Kidney (tissue), 14 donors: ENCODE data around the gene LTB4R2. TPM values are rescaled to one million over a fixed set of nuclear protein-coding genes. Genes with fewer than 3 reads are reported as not detected.

ENCODE experiments used
- DNase-seq, 5 donors: peaks; one replicate each; pipeline ENCODE4 v3.0.0-alpha.2; 2013 to 2020
- FAIRE-seq: peaks from 2 replicates; lab custom pipeline; 2012; peaks lifted over from hg19 to GRCh38; lab: Jason Lieb, UNC
- H3K27ac ChIP-seq, 2 donors: one replicate each; pipeline ENCODE4 v1.7.0; 2013; ENCODE audit warnings: low read depth in 2 of 2, low read length in 2 of 2, inconsistent platforms in 1 of 2
- H3K27me3 ChIP-seq: one replicate; pipeline ENCODE4 v1.7.1; 2013; ENCODE audit warnings: low read length, inconsistent platforms; ENCODE audit not compliant: control insufficient read depth, insufficient read depth
- H3K36me3 ChIP-seq, 3 donors: one replicate each; pipeline versions ENCODE4 v1.7.0 to v1.7.1; 2013; ENCODE audit warnings: low read length in 3 of 3, control low read depth in 1 of 3, inconsistent platforms in 1 of 3; ENCODE audit not compliant: insufficient read depth in 3 of 3, control insufficient read depth in 2 of 3
- H3K4me1 ChIP-seq, 3 donors: one replicate each; pipeline versions ENCODE4 v1.7.0 to v1.7.1; 2013; ENCODE audit warnings: low read length in 3 of 3, inconsistent platforms in 1 of 3, low read depth in 1 of 3; ENCODE audit not compliant: control insufficient read depth in 2 of 3, insufficient read depth in 2 of 3
- H3K4me3 ChIP-seq, 3 donors: one replicate each; pipeline versions ENCODE4 v1.7.0 to v1.8.1; 2013; ENCODE audit warnings: low read length in 3 of 3, control low read depth in 1 of 3, inconsistent platforms in 1 of 3
- H3K9ac ChIP-seq, 3 donors: one replicate each; pipeline versions ENCODE4 v1.7.0 to v1.7.1; 2013; ENCODE audit warnings: low read length in 3 of 3, control low read depth in 1 of 3, inconsistent platforms in 1 of 3
- H3K9me3 ChIP-seq, 3 donors: one replicate each; pipeline versions ENCODE4 v1.7.0 to v1.7.1; 2013; ENCODE audit warnings: low read length in 3 of 3, control low read depth in 1 of 3, inconsistent platforms in 1 of 3; ENCODE audit not compliant: control insufficient read depth in 2 of 3, insufficient read depth in 1 of 3
- CTCF ChIP-seq: IDR thresholded peaks from 3 replicates; pipeline ENCODE4 v1.5.1; 2012; ENCODE audit warnings: mild to moderate bottlenecking, moderate library complexity, borderline replicate concordance; ENCODE audit not compliant: insufficient read depth; ENCODE audit errors: extremely low read depth
- intact Hi-C: fragments of 100-400 bp; cut with DNase I; formaldehyde crosslinking; loops from one replicate; pipeline ENCODE4 v1.11.1; 2022
- polyA plus RNA-seq: library from polyadenylated mRNA; stranded (reverse); fragments of 350-450 nt; fragmentation: Illumina TruSeq; extraction: RNeasy Lipid Tissue Mini Kit (QIAGEN cat#74804); gene quantifications from one replicate; pipeline ENCODE4 v1.2.3, GENCODE V29; 2014; ENCODE audit warnings: low read depth, low replicate concordance; ENCODE audit not compliant: insufficient read depth
- total RNA-seq: library from RNA; stranded (reverse); fragmentation: NEBNext Ultra II Directional; extraction: Animal tissue kit (Norgen Biotek cat#: 25700); gene quantifications from one replicate; pipeline ENCODE4 v1.2.1, GENCODE V29; 2021
- donor health status: control.
- donor health status: control.
- donor health status: control.
- donor health status: control.
- donor health status: control.
- donor health status: DM: yes; HTN: yes; CAD: no.
- donor health status: Normal renal cell carcinoma (clear cell type).

Gene LTB4R2
- total and polyA plus RNA-seq, 2 donors from 2014 or later = 0.67 to 9.2 TPM

GRCh38 chr14:24285351-24285750, 24.6 kb upstream of the LTB4R2 start:
- Histone ChIP-seq H3K9me3 (no peaks in the 10 kb centered on the region), H3K36me3 (peaks cover 0 to 10% (median 3%) of the 10 kb centered on the region in 3 donors), H3K27me3 (no peaks in the 10 kb centered on the region), H3K4me3 (no peak overlapping the region), H3K4me1 (no peaks in the 10 kb centered on the region), H3K9ac (no peak overlapping the region), H3K27ac (no peak overlapping the region)
- DNase-seq (no peak), FAIRE-seq (no peak)
- intact Hi-C loops = no loop called here
- TF ChIP-seq CTCF = no peak

- no peak overlapping the region for H3K27ac ChIP-seq
- intact Hi-C loops = no loop called here
Observed at GRCh38 chr14:24286996-24287395, 22.9 kb upstream of the LTB4R2 start.

GRCh38 chr14:24289649-24290280, 20.2 kb upstream of the LTB4R2 start:
- FAIRE-seq (no peak), DNase-seq (no peak)
- TF ChIP-seq CTCF = no peak
- no peaks in the 10 kb centered on the region for H3K4me1 ChIP-seq
- H3K36me3 ChIP-seq = peaks cover 0 to 24% (median 14%) of the 10 kb centered on the region in 3 donors
- no peak overlapping the region for H3K4me3 ChIP-seq
- no peaks in the 10 kb centered on the region for H3K27me3 ChIP-seq
- H3K27ac ChIP-seq = no peak overlapping the region
- no peaks in the 10 kb centered on the region for H3K9me3 ChIP-seq
- intact Hi-C loops = no loop called here
- H3K9ac ChIP-seq = no peak overlapping the region

More at GRCh38 chr14:24286996-24287395, 22.9 kb upstream of the LTB4R2 start:
- no peak for DNase-seq
- TF ChIP-seq CTCF = no peak
- Histone ChIP-seq H3K4me1 (no peaks in the 10 kb centered on the region), H3K36me3 (peaks cover 0 to 19% (median 11%) of the 10 kb centered on the region in 3 donors), H3K9ac (no peak overlapping the region), H3K9me3 (no peaks in the 10 kb centered on the region), H3K27me3 (no peaks in the 10 kb centered on the region), H3K4me3 (no peak overlapping the region)
- no peak for FAIRE-seq
